Tibial artery (tissue), 4 donors: ENCODE measurements around the gene KDM8.

Experiments
- DNase-seq, 2 donors: peaks; one replicate each; pipeline ENCODE4 v3.0.0-alpha.2; 2019
- H3K27ac ChIP-seq, 2 donors: fragments of 200-600 bp; sonication (generic) in 1 of 2; 1 replicate in 1 of 2; 2 replicates in 1 of 2; pipeline ENCODE4 v1.5.1; 2018 to 2019; ENCODE audit warnings: mild to moderate bottlenecking in 1 of 2
- H3K27me3 ChIP-seq, 2 donors: fragments of 200-600 bp; sonication (generic) in 1 of 2; one replicate each; pipeline versions ENCODE4 v1.5.1 to v1.6.0; 2016 to 2019
- H3K36me3 ChIP-seq, 3 donors: fragments of 200-600 bp; sonication (generic) in 2 of 3; one replicate each; pipeline ENCODE4 v1.5.1; 2016 to 2019; ENCODE audit warnings: mild to moderate bottlenecking in 2 of 3
- H3K4me1 ChIP-seq, 4 donors: fragments of 200-600 bp; sonication (generic) in 2 of 4; 1 replicate in 3 of 4; 2 replicates in 1 of 4; pipeline ENCODE4 v1.5.1; 2016 to 2019
- H3K4me3 ChIP-seq, 2 donors: fragments of 200-600 bp; sonication (generic) in 1 of 2; 1 replicate in 1 of 2; 2 replicates in 1 of 2; pipeline ENCODE4 v1.5.1; 2018 to 2019; ENCODE audit warnings: mild to moderate bottlenecking in 2 of 2
- H3K9me3 ChIP-seq, 3 donors: fragments of 200-600 bp; sonication (generic) in 1 of 3; one replicate each; pipeline ENCODE4 v1.5.1; 2016 to 2019
- intact Hi-C: fragments of 100-400 bp; cut with DNase I; formaldehyde crosslinking; loops from one replicate; pipeline ENCODE4 v1.15.0; 2023; ENCODE audit warnings: low total_unique reads
- TF ChIP-seq, protein P1 (sequence below), 2 experiments: fragments of 200-600 bp in 1 of 2; fragments of 450-650 bp in 1 of 2; IDR thresholded peaks; one replicate each; pipeline ENCODE4 v1.5.1; 2017 to 2019; ENCODE audit warnings: antibody characterized with exemption in 2 of 2, mild to moderate bottlenecking in 1 of 2, moderate library complexity in 1 of 2

Gene KDM8

DNA sequence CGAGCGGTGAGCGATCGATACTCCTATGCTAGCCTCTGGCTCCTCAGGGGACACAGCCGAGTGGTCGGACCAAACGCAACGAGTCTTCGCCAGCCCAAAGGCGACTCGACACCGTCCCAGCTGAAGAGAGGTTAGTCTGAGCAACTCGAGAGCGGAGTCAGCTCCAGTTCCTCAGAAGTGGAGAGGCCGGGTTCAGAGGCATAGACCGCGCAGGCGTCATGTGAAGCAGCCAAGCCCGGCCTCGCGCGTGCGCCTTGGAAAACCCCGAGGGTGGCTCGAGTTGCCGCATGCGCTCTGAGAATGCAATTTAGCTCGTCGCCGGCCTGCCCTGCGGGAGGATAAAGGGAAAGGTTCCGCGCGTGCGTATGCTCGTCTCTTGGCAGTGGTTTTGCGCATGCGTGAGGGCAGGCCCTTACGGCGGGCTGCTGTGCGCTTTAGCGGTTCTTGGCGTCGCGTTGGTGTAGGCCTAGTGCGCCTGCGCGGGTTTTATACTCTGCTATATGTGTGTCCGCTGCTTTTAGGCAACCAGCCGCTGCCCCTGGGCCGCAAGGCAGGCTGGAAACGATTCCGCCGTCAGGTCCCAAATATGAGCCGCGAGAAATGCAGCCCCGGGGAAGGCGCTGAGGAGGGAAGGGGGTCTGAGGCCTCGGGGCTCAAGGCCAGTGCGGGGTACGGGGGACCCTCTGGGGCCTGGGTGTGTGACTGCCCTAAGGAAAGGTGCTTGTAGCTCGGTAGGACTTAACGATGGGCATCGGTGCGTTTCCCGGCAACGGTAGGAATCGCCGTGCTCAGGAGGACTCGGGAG lies at the start of gene KDM8:
KDM8 (plus strand) TSS at position 20 of the 805 bp plus-strand sequence. CDS start 6,598 bp downstream, outside the sequence.
- Histone ChIP-seq H3K9me3 (no peaks in the 10 kb centered on the region), H3K36me3 (no peaks in the 10 kb centered on the region), H3K27me3 (no peaks in the 10 kb centered on the region), H3K27ac (peak within 1 kb of the TSS; percentile 97), H3K4me1 (peaks cover 0 to 16% (median 12%) of the 10 kb centered on the region in 4 donors), H3K4me3 (peak within 1 kb of the TSS; percentile 63 to 74)
- TF ChIP-seq, protein P1, sequence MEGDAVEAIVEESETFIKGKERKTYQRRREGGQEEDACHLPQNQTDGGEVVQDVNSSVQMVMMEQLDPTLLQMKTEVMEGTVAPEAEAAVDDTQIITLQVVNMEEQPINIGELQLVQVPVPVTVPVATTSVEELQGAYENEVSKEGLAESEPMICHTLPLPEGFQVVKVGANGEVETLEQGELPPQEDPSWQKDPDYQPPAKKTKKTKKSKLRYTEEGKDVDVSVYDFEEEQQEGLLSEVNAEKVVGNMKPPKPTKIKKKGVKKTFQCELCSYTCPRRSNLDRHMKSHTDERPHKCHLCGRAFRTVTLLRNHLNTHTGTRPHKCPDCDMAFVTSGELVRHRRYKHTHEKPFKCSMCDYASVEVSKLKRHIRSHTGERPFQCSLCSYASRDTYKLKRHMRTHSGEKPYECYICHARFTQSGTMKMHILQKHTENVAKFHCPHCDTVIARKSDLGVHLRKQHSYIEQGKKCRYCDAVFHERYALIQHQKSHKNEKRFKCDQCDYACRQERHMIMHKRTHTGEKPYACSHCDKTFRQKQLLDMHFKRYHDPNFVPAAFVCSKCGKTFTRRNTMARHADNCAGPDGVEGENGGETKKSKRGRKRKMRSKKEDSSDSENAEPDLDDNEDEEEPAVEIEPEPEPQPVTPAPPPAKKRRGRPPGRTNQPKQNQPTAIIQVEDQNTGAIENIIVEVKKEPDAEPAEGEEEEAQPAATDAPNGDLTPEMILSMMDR (IDR thresholded peaks at IDR 0.05): no peak
- DNase-seq: peak; percentile 99 to 100
- intact Hi-C loops: no loop called here

DNA sequence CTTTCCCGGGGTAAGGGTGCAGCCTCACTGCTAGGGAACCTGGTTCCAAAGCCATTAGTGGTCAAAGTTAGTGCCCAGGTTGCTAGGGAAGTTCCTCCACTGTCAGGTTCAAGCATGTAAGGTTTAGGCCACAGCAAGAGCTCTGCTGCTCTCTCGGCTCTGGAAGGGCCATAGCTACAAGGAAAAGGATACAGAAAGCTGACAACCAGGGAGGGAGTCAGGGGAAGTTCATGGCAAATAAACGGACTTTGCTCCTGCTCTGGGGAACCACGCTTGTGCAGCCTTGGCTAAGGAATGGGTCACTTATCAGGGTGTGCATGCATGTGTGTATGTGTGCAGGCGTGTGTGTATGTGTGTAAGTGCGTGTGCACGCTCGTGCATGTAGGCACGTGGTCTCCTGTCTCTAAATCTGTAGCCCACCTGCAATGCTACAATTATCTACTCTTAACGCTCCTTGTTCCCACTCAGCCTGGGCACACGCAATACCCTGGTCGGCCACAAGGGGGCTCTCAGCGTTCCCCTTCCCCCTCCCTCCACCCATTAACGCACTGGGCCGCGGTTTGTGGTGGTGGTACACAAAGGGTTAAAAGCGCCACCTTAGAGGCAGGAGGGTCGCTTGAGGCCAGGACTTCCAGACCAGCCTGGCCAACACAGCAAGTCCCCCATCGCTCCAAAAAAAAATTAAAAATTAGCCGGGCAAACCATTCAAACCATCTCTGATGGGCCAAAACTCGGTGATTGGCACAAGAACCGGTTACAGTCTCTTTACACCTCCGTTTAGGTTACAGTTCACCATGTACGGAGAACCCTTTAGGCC lies 48.4 kb upstream of the KDM8 start:
- H3K27ac ChIP-seq: no peak overlapping the region
- peaks cover 0 to 6% (median 0%) of the 10 kb centered on the region in 4 donors for H3K4me1 ChIP-seq
- intact Hi-C loops: no loop called here
- no peaks in the 10 kb centered on the region for H3K36me3 ChIP-seq
- H3K27me3 ChIP-seq: no peaks in the 10 kb centered on the region
- TF ChIP-seq, protein P1 (IDR thresholded peaks at IDR 0.05): peak; percentile 91 to 97
- peak; percentile 43 to 68 for DNase-seq
- no peaks in the 10 kb centered on the region for H3K9me3 ChIP-seq
- no peak overlapping the region for H3K4me3 ChIP-seq

DNA sequence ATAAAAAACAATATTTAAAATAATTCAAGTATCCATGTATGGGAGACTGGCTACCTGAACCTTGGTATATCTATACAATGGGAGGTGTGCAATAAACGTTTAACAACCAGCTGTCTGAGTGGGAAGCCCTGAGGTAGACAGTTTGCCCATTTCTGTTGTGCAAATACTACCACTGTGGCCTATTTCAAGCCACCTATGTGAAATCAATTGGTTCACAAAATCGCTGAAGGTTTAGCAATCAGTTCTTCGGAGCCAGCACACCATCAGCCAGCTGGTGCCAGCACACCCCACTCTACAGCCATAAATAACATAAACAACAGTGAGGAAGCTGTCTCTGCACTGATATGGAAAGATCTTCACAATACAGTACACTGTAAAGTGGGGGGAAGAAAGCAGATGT lies 46.7 kb upstream of the KDM8 start:
- no peaks in the 10 kb centered on the region for H3K27me3 ChIP-seq
- no peaks in the 10 kb centered on the region for H3K9me3 ChIP-seq
- intact Hi-C loops: no loop called here
- no peak for DNase-seq
- H3K36me3 ChIP-seq: no peaks in the 10 kb centered on the region
- no peak overlapping the region for H3K4me3 ChIP-seq
- no peak overlapping the region for H3K27ac ChIP-seq
- TF ChIP-seq, protein P1 (IDR thresholded peaks at IDR 0.05): no peak
- peaks cover 0 to 6% (median 0%) of the 10 kb centered on the region in 4 donors for H3K4me1 ChIP-seq

DNA sequence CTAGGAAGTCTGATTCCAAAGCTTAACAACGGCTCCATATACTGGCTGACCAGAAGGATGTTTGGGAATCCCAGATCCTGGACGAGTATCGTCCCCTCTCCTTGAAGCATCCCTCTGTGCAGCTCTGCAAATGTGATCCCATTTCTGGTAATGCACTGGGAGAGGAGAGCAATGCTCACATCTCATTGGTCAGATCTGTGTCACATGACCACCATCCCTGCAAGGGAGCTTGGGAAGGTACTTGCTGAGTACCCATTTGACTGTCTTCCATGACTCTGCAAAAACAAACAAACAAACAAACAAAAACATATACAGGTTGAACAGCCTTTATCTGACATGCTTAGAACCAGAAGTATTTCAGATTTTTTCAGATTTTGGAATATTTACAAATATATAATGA lies 41.9 kb upstream of the KDM8 start:
- TF ChIP-seq, protein P1 (IDR thresholded peaks at IDR 0.05): no peak
- Histone ChIP-seq H3K27ac (no peak overlapping the region), H3K4me1 (no peaks in the 10 kb centered on the region), H3K27me3 (no peaks in the 10 kb centered on the region), H3K36me3 (no peaks in the 10 kb centered on the region), H3K4me3 (no peak overlapping the region), H3K9me3 (peaks cover 0 to 17% (median 7%) of the 10 kb centered on the region in 3 donors)
- DNase-seq: no peak
- intact Hi-C loops: no loop called here

DNA sequence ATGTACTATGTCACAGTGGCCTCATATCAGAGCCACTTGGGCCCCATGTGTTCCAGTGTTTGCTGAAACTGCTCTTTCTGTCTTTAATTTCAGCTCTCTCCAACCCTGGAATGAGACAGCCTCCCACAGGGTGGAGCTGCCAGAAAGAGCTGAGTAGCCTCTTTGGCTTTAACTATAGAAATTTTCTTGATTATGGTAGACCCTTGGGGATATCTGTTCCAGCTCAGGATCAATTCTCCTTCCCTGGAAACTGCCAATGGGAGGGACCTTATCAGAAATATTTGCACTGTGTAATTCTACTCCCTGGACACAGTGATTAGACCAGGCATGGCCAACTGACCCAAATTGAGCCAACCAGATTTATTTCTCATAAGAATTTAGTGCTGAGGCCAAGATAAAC lies 39.0 kb upstream of the KDM8 start:
- no peaks in the 10 kb centered on the region for H3K27me3 ChIP-seq
- no peak overlapping the region for H3K27ac ChIP-seq
- no peak overlapping the region for H3K4me3 ChIP-seq
- TF ChIP-seq, protein P1 (IDR thresholded peaks at IDR 0.05): no peak
- H3K9me3 ChIP-seq: peaks cover 0 to 17% (median 7%) of the 10 kb centered on the region in 3 donors
- no peaks in the 10 kb centered on the region for H3K36me3 ChIP-seq
- intact Hi-C loops: no loop called here
- H3K4me1 ChIP-seq: no peaks in the 10 kb centered on the region
- no peak for DNase-seq
